ENCODE results near the gene AFMID. TPM values are rescaled to one million over a fixed set of nuclear protein-coding genes. Genes with fewer than 3 reads are reported as not detected.

Gene AFMID
- total RNA-seq, 4 donors from 2014 or later, result 33.7 to 82.4 (median 60.4) TPM

- Histone ChIP-seq H3K4me3 (no peak overlapping the region), H3K4me1 (peaks cover 0 to 41% (median 29%) of the 10 kb centered on the region in 4 donors), H3K9me3 (no peaks in the 10 kb centered on the region), H3K36me3 (no peaks in the 10 kb centered on the region), H3K27me3 (peaks cover 5% of the 10 kb centered on the region), H3K27ac (no peak overlapping the region)
- TF ChIP-seq CTCF (IDR thresholded peaks at IDR 0.05) (no peak), POLR2A (IDR thresholded peaks at IDR 0.05) (no peak), POLR2AphosphoS5 (IDR thresholded peaks at IDR 0.05) (no peak), EP300 (IDR thresholded peaks at IDR 0.05; ENCODE audit: low read depth) (no peak)
- in situ Hi-C loops (cut with MboI; ENCODE audit: low pct_ligation_motif_present in 1 of 4, low pct_unique_long_range_greater_than_20kb in 1 of 4, low sequenced_read_pairs in 3 of 4) (no loop called here), intact Hi-C loops (cut with DNase I; ENCODE audit: low total_unique reads) (loop anchor here (10.0 kb wide), 1 partner anchor 140 kb away; no protein-coding TSS in a partner anchor)
- 88% methylated on average over 17 of the region's 18 CpGs; no CpG with 5 or more reads in 1 of the 2 donors for WGBS, 2 donors (ENCODE audit: low coverage in 1 of 2)
- no peak for DNase-seq
These were observed 68.0 kb downstream of the AFMID start for GRCh38 chr17:78255029-78255656.

GRCh38 chr17:78255953-78256706 is 69.0 kb downstream of the AFMID start:
- Histone ChIP-seq H3K27me3 (peaks cover 4% of the 10 kb centered on the region), H3K36me3 (no peaks in the 10 kb centered on the region), H3K9me3 (no peaks in the 10 kb centered on the region), H3K4me3 (no peak overlapping the region), H3K4me1 (peaks cover 0 to 33% (median 25%) of the 10 kb centered on the region in 4 donors), H3K27ac (no peak overlapping the region)
- no peak for TF ChIP-seq POLR2A (IDR thresholded peaks at IDR 0.05)
- no peak for TF ChIP-seq CTCF (IDR thresholded peaks at IDR 0.05)
- TF ChIP-seq EP300 (IDR thresholded peaks at IDR 0.05; ENCODE audit: low read depth), result no peak
- TF ChIP-seq POLR2AphosphoS5 (IDR thresholded peaks at IDR 0.05), result no peak
- in situ Hi-C loops (cut with MboI; ENCODE audit: low pct_ligation_motif_present in 1 of 4, low pct_unique_long_range_greater_than_20kb in 1 of 4, low sequenced_read_pairs in 3 of 4) (no loop called here), intact Hi-C loops (cut with DNase I; ENCODE audit: low total_unique reads) (loop anchor here (10.0 kb wide), 1 partner anchor 141 kb away; no protein-coding TSS in a partner anchor)
- 90 to 100% methylated on average over 1 to 13 of the region's 14 CpGs for WGBS, 2 donors (ENCODE audit: low coverage in 1 of 2)
- no peak for DNase-seq

- H3K27ac ChIP-seq, result no peak overlapping the region
- DNase-seq, result no peak
- in situ Hi-C loops (cut with MboI; ENCODE audit: low pct_ligation_motif_present in 1 of 4, low pct_unique_long_range_greater_than_20kb in 1 of 4, low sequenced_read_pairs in 3 of 4), result no loop called here
- no peaks in the 10 kb centered on the region for H3K9me3 ChIP-seq
- WGBS, 2 donors (ENCODE audit: low coverage in 1 of 2), result 66% methylated on average over 17 of the region's 18 CpGs; no CpG with 5 or more reads in 1 of the 2 donors
- H3K27me3 ChIP-seq, result peaks cover 4% of the 10 kb centered on the region
- TF ChIP-seq POLR2A (IDR thresholded peaks at IDR 0.05), result no peak
- intact Hi-C loops (cut with DNase I; ENCODE audit: low total_unique reads), result loop anchor here (10.0 kb wide), 1 partner anchor 142 kb away; no protein-coding TSS in a partner anchor
- no peaks in the 10 kb centered on the region for H3K36me3 ChIP-seq
- no peak overlapping the region for H3K4me3 ChIP-seq
- peaks cover 0 to 25% (median 16%) of the 10 kb centered on the region in 4 donors for H3K4me1 ChIP-seq
These were observed 69.8 kb downstream of the AFMID start for GRCh38 chr17:78256707-78257591.

Small RNAs within 50 kb of the gene (small RNA-seq; reads per million reads assigned to genes)
- 0 reads per million in 4 donors for gene AC087645.1

Other genes starting within 250 kb of the AFMID start
- gene TNRC6C, start 228.7 kb upstream of the AFMID start, total RNA-seq, result 10 to 100 TPM in 2 of 4 donors, 1 to 10 TPM in 2; 7.5 to 16.9 (median 9.9) TPM
- 100 to 1,000 TPM in 1 of 4 donors, 10 to 100 TPM in 3; 39.7 to 181 (median 68.0) TPM for gene TMC6, start 58.6 kb upstream of the AFMID start, total RNA-seq
- 10 to 100 TPM in 2 of 4 donors, 1 to 10 TPM in 2; 1.2 to 40.8 (median 9.8) TPM for gene TMC8, start 56.6 kb upstream of the AFMID start, total RNA-seq
- not detected for gene C17orf99, start 41.0 kb upstream of the AFMID start, total RNA-seq
- gene SYNGR2, start 18.8 kb upstream of the AFMID start, total RNA-seq, result 100 to 1,000 TPM; 102 to 121 (median 106) TPM
- gene TK1, start 310 bp upstream of the AFMID start, total RNA-seq, result 10 to 100 TPM in 1 of 4 donors, 1 to 10 TPM in 3; 7.4 to 27.9 (median 9.4) TPM
- 1 to 10 TPM; 1.2 to 7.9 (median 3.6) TPM for gene BIRC5, start 26.9 kb downstream of the AFMID start, total RNA-seq
- not detected for gene TMEM235, start 44.3 kb downstream of the AFMID start, total RNA-seq
- 100 to 1,000 TPM in 1 of 4 donors, 10 to 100 TPM in 3; 22.3 to 230 (median 37.6) TPM for gene SOCS3, start 172.7 kb downstream of the AFMID start, total RNA-seq
- gene PGS1, start 191.3 kb downstream of the AFMID start, total RNA-seq, result 10 to 100 TPM; 32.1 to 77.6 (median 60.1) TPM